DND-41 (cell line): ENCODE data around the gene CCHCR1.

Experiments
- ATAC-seq: fragments of 200-7000 bp; cut with Tn5 transposase; 3 replicates; pipeline ENCODE4 v1.9.1; 2021; ENCODE audit warnings: low read depth; ENCODE audit not compliant: insufficient read depth
- DNase-seq: peaks from one replicate; pipeline ENCODE4 v3.0.0-alpha.2; 2020
- H2AFZ ChIP-seq: 2 replicates; pipeline ENCODE4 v1.6.0; 2012; ENCODE audit warnings: low read depth, low read length
- H3K27ac ChIP-seq: 2 replicates; pipeline ENCODE4 v1.5.1; 2012; ENCODE audit warnings: low read length, inconsistent platforms
- H3K27me3 ChIP-seq: fragments of 200-600 bp; sonication (generic); 2 replicates; pipeline ENCODE4 v1.6.0; 2012; ENCODE audit warnings: low read length, mild to moderate bottlenecking, inconsistent platforms; ENCODE audit not compliant: insufficient read depth, poor library complexity
- H3K36me3 ChIP-seq: 2 replicates; pipeline ENCODE4 v1.5.1; 2012; ENCODE audit warnings: low read length, inconsistent platforms; ENCODE audit not compliant: insufficient read depth
- H3K4me1 ChIP-seq: 2 replicates; pipeline ENCODE4 v1.5.1; 2012; ENCODE audit warnings: mild to moderate bottlenecking, low read length; ENCODE audit not compliant: insufficient read depth
- H3K4me2 ChIP-seq: 2 replicates; pipeline ENCODE4 v1.6.0; 2012; ENCODE audit warnings: mild to moderate bottlenecking, moderate library complexity, low read length, inconsistent platforms; ENCODE audit not compliant: insufficient read depth
- H3K4me3 ChIP-seq, 2 experiments: fragments of 200-600 bp in 1 of 2; shearing (Covaris generic) in 1 of 2; 2 replicates each; pipeline ENCODE4 v1.5.1; 2012 to 2016; ENCODE audit warnings: inconsistent platforms in 2 of 2, low read length in 2 of 2, mild to moderate bottlenecking in 2 of 2, low read depth in 1 of 2, moderate library complexity in 1 of 2
- H3K79me2 ChIP-seq: 2 replicates; pipeline ENCODE4 v1.6.0; 2012; ENCODE audit warnings: low read length, inconsistent platforms; ENCODE audit not compliant: insufficient read depth
- H3K9ac ChIP-seq: 2 replicates; pipeline ENCODE4 v1.6.0; 2012; ENCODE audit warnings: low read depth, mild to moderate bottlenecking, inconsistent platforms, low read length, moderate library complexity
- H3K9me3 ChIP-seq: 2 replicates; pipeline ENCODE4 v1.5.1; 2012; ENCODE audit warnings: low read length, moderate library complexity, mild to moderate bottlenecking, inconsistent platforms; ENCODE audit not compliant: insufficient read depth, severe bottlenecking
- H4K20me1 ChIP-seq: 2 replicates; pipeline ENCODE4 v1.6.0; 2012; ENCODE audit warnings: low read length; ENCODE audit not compliant: insufficient read depth
- EZH2 ChIP-seq: IDR thresholded peaks from 3 replicates; pipeline ENCODE4 v1.6.1; 2012; ENCODE audit warnings: borderline replicate concordance, low read depth, mild to moderate bottlenecking, moderate library complexity, low read length, inconsistent platforms; ENCODE audit not compliant: severe bottlenecking
- TF ChIP-seq, protein P1 (sequence below): IDR thresholded peaks from 2 replicates; pipeline ENCODE4 v1.5.1; 2012; ENCODE audit warnings: borderline replicate concordance, low read length, moderate library complexity, mild to moderate bottlenecking; ENCODE audit not compliant: poor library complexity, severe bottlenecking; ENCODE audit errors: extremely low read depth

CCHCR1 gene

DNA sequence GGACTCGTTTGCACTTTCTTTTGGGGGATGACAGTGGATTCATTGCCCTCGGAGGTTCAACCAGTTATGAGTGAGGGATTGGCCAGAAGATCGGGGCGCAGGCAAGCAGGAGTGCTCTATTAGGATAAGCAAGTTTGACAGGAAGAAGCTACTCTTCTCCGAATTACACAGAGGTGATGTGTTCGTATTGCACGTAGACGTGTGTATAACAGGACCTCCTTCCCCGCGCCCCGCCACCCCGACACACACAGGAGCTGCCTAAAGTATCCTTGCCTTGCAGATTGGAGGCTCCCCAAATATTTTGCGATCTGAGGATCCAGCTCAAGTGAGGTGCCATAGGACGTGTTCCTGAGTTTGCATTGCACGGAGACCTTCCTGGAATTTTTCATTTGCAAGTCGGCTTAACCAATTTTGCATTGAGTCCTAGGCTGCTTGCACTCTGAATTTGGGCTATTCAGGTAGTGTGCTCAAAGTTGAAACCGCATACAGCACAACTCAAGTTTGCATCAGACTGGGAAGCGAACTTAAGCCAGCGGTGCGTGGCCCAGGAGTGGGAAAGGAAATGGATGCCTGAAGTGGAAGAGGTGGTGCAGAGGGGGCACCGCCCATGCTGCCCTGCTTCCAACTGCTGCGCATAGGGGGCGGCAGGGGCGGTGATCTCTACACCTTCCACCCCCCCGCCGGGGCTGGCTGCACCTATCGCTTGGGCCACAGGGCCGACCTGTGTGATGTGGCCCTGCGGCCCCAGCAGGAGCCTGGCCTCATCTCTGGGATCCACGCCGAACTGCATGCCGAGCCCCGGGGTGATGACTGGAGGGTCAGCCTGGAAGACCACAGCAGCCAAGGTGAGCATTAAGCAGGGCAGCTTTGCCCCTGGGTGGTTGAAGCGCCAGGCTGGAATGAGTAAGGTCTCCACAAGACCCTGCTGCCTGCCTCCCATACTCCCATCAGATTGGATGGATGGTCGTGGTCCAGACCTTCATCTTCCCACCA, 1.6 kb upstream of the CCHCR1 start:
- Histone ChIP-seq H3K27me3 (no peaks in the 10 kb centered on the region), H3K4me1 (peaks cover 57% of the 10 kb centered on the region), H3K9ac (peak overlapping the region; percentile 73), H3K79me2 (peaks cover 59% of the 10 kb centered on the region), H4K20me1 (peaks cover 22% of the 10 kb centered on the region), H3K9me3 (no peaks in the 10 kb centered on the region), H3K4me3 (peak overlapping the region; percentile 60 to 85), H3K36me3 (peaks cover 70% of the 10 kb centered on the region), H3K4me2 (peak overlapping the region; percentile 75), H3K27ac (peak overlapping the region; percentile 83), H2AFZ (peak overlapping the region; percentile 83)
- TF ChIP-seq, protein P1, sequence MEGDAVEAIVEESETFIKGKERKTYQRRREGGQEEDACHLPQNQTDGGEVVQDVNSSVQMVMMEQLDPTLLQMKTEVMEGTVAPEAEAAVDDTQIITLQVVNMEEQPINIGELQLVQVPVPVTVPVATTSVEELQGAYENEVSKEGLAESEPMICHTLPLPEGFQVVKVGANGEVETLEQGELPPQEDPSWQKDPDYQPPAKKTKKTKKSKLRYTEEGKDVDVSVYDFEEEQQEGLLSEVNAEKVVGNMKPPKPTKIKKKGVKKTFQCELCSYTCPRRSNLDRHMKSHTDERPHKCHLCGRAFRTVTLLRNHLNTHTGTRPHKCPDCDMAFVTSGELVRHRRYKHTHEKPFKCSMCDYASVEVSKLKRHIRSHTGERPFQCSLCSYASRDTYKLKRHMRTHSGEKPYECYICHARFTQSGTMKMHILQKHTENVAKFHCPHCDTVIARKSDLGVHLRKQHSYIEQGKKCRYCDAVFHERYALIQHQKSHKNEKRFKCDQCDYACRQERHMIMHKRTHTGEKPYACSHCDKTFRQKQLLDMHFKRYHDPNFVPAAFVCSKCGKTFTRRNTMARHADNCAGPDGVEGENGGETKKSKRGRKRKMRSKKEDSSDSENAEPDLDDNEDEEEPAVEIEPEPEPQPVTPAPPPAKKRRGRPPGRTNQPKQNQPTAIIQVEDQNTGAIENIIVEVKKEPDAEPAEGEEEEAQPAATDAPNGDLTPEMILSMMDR = peak; percentile 48
- no peak for TF ChIP-seq EZH2
- peak; percentile 65 for DNase-seq
- ATAC-seq = peak; percentile 30

DNA sequence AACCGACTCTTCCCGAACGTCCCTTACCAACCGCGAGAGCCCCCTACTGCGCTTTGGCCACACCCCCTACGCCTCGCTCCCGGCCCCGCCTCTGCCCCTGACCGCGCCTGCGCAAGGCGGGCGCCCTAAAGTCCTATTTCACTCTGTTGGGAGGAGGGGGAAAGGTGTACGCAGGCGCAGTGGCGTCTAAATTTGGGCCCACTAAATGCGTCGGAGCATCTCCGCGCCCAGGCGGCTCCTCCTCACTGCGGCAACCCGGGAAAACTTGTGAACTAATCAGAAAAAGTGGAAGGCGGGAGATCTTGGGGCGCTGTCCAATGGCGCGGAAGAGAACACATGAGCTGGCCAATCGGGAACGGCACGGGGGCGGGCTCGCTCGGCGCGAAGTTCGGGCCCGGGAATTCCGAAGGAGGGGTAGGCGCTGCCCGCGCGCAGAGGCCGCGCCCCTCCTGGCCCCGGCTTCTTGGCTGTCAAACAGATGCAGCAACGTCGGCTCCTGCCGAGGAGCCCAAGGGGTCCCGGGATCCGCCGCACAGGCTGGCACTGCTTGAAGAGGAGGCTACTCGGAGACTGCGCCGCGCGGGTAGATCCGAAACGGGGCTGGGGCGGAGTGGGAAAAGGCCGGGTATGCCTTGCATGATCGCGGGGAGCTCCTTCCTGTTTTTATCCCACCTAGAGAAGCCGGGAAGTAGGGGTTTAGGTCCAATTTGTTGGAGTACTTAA, 699 bp upstream of the CCHCR1 start, which contains the start of gene TCF19:
TCF19 (plus strand) TSS at position 450 of the 723 bp plus-strand sequence. CDS start 881 bp downstream, outside the sequence.
- peak within 1 kb of the TSS; percentile 73 for H3K9ac ChIP-seq
- TF ChIP-seq, protein P1 = no peak
- TF ChIP-seq EZH2 = no peak

DNA sequence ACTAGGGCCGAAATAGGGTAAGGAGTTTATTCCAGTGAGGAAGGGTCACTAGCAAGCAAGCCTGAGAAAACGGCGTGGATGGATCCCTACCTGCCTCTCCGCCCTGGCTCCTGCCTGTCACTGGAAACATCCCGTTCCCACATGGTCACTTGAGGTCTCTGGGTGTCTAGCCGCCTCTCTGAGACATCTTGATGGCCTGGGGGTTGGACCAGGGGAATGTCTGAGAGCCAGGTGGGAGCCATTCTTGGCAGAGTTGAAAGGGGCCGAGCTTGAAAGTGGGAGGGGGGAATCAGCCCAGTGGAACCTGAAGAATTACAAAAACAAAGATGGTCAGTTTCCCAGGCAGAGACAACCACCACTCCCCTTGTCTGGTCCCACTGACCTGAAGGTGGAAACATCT, 961 bp downstream of the CCHCR1 start:
- Histone ChIP-seq H3K9ac (peak overlapping the region; percentile 73), H3K4me2 (peak overlapping the region; percentile 88), H3K36me3 (peaks cover 50% of the 10 kb centered on the region), H3K9me3 (no peaks in the 10 kb centered on the region), H4K20me1 (peaks cover 11% of the 10 kb centered on the region), H3K79me2 (peaks cover 43% of the 10 kb centered on the region), H3K4me3 (peak overlapping the region in 1 of 2 experiments; percentile 85; a peak in 1 of 4 replicates), H3K27ac (no peak overlapping the region), H3K4me1 (peaks cover 42% of the 10 kb centered on the region), H3K27me3 (no peaks in the 10 kb centered on the region), H2AFZ (no peak overlapping the region)
- no peak for ATAC-seq
- no peak for DNase-seq
- TF ChIP-seq, protein P1 = no peak
- no peak for TF ChIP-seq EZH2

More for the DNA sequence above, 699 bp upstream of the CCHCR1 start, which contains the start of gene TCF19:
- peaks cover 67% of the 10 kb centered on the region for H3K36me3 ChIP-seq
- no peaks in the 10 kb centered on the region for H3K27me3 ChIP-seq
- H3K4me2 ChIP-seq = peak within 1 kb of the TSS; percentile 88
- peak within 1 kb of the TSS; percentile 60 to 85 for H3K4me3 ChIP-seq
- ATAC-seq (peak; percentile 90), DNase-seq (peak; percentile 100)
- H3K9me3 ChIP-seq = no peaks in the 10 kb centered on the region
- H2AFZ ChIP-seq = peak within 1 kb of the TSS; percentile 83
- H3K27ac ChIP-seq = peak within 1 kb of the TSS; percentile 84
- H4K20me1 ChIP-seq = peaks cover 22% of the 10 kb centered on the region
- peaks cover 59% of the 10 kb centered on the region for H3K79me2 ChIP-seq
- H3K4me1 ChIP-seq = peaks cover 57% of the 10 kb centered on the region
